Measurements from ENCODE around the gene KANSL1.

DNA sequence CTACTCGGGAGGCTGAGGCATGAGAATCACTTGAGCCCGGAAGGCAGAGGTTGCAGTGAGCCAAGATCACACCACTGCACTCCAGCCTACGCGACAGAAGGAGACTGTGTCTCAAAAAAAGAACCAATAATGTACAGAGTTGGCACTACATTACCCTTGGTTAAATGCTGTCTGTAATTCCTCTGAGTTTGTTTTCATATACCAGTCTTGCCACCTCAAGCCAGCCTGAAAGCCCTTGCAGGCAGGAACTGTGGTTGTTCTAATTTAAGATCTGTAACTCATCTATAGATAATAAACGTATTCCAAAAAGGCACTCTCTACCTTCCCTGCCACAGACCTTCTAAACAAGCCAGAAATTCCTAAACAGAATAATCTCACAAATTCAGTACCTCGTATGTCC lies 4.3 kb upstream of the KANSL1 start:
- TF ChIP-seq GLIS3 (CRISPR knock-in tag; IDR thresholded peaks at IDR 0.05), result no peak
- TF ChIP-seq BACH2 (CRISPR knock-in tag; IDR thresholded peaks at IDR 0.05; ENCODE audit: borderline replicate concordance), result no peak
